Coronary artery (tissue), 2 donors: Measurements from ENCODE around the gene KIF25.
A peak's percentile ranks its signal among the peaks of the same experiment; 100 is the strongest.

Experiments
- DNase-seq: peaks from one replicate; pipeline ENCODE4 v3.0.0-alpha.2; 2017; ENCODE audit warnings: low spot score
- H3K27ac ChIP-seq, 2 donors: fragments of 200-600 bp; sonication (generic); one replicate each; pipeline ENCODE4 v1.5.1; 2016 to 2019
- H3K4me3 ChIP-seq: fragments of 200-600 bp; sonication (generic); 2 replicates; pipeline ENCODE4 v1.5.1; 2016; ENCODE audit warnings: mild to moderate bottlenecking, moderate library complexity
- CTCF ChIP-seq: fragments of 200-600 bp; sonication (generic); IDR thresholded peaks from one replicate; pipeline ENCODE4 v1.5.1; 2019; ENCODE audit warnings: antibody characterized with exemption

Gene KIF25

GRCh38 chr6:168035098-168035660 is 37.7 kb downstream of the KIF25 start:
- peak overlapping the region in 1 of 2 donors; percentile 44 for H3K27ac ChIP-seq
- no peak for TF ChIP-seq CTCF
- DNase-seq: no peak
- peak overlapping the region; percentile 59 for H3K4me3 ChIP-seq

GRCh38 chr6:168035661-168036545 is 38.4 kb downstream of the KIF25 start:
- TF ChIP-seq CTCF: no peak
- DNase-seq: no peak
- H3K27ac ChIP-seq: peak overlapping the region in 1 of 2 donors; percentile 44
- H3K4me3 ChIP-seq: peak overlapping the region; percentile 59

- no peak overlapping the region for H3K4me3 ChIP-seq
- TF ChIP-seq CTCF: no peak
- DNase-seq: no peak
- no peak overlapping the region for H3K27ac ChIP-seq
These were observed 39.8 kb downstream of the KIF25 start for GRCh38 chr6:168037242-168037641.

GRCh38 chr6:168037856-168038255 is 40.4 kb downstream of the KIF25 start:
- Histone ChIP-seq H3K27ac (no peak overlapping the region), H3K4me3 (no peak overlapping the region)
- no peak for TF ChIP-seq CTCF
- no peak for DNase-seq

- TF ChIP-seq CTCF: no peak
- no peak for DNase-seq
- no peak overlapping the region for H3K27ac ChIP-seq
- H3K4me3 ChIP-seq: no peak overlapping the region
These were observed 41.2 kb downstream of the KIF25 start for GRCh38 chr6:168038576-168039140.

GRCh38 chr6:168039301-168039700 is 41.8 kb downstream of the KIF25 start:
- Histone ChIP-seq H3K4me3 (no peak overlapping the region), H3K27ac (no peak overlapping the region)
- TF ChIP-seq CTCF: no peak
- no peak for DNase-seq
